ENCODE measurements around the gene FAIM2. TPM values are rescaled to one million over a fixed set of nuclear protein-coding genes. Genes with fewer than 3 reads are reported as not detected.

Gene FAIM2
- polyA plus RNA-seq, 2 of the 4 experiments (the other 2 are of a cell fraction) = 0.23 TPM; not detected in 1

DNA sequence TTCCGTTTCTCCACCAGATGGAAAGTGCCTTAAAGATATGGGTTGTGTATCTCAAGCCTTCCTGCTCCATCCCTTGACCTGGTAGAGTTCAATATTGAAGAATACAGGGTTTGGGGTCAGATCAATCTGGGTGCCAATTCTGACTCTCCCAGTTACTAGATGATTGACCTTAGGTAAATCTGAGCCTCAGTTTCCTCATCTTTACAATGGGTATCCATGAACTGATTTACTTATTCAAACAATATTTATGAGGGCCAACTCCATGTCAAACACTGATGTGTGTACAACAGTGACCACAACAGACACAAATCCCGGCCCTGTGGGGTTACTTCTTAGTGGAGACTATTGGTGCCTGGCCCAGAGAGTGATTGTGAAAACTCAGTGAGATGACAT, 7.5 kb upstream of the FAIM2 start:
- TF ChIP-seq SMC3 (IDR thresholded peaks at IDR 0.05) = no peak
- TF ChIP-seq, protein P1, sequence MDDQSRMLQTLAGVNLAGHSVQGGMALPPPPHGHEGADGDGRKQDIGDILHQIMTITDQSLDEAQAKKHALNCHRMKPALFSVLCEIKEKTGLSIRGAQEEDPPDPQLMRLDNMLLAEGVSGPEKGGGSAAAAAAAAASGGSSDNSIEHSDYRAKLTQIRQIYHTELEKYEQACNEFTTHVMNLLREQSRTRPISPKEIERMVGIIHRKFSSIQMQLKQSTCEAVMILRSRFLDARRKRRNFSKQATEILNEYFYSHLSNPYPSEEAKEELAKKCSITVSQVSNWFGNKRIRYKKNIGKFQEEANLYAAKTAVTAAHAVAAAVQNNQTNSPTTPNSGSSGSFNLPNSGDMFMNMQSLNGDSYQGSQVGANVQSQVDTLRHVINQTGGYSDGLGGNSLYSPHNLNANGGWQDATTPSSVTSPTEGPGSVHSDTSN (IDR thresholded peaks at IDR 0.05) = no peak
- TF ChIP-seq, protein P2, sequence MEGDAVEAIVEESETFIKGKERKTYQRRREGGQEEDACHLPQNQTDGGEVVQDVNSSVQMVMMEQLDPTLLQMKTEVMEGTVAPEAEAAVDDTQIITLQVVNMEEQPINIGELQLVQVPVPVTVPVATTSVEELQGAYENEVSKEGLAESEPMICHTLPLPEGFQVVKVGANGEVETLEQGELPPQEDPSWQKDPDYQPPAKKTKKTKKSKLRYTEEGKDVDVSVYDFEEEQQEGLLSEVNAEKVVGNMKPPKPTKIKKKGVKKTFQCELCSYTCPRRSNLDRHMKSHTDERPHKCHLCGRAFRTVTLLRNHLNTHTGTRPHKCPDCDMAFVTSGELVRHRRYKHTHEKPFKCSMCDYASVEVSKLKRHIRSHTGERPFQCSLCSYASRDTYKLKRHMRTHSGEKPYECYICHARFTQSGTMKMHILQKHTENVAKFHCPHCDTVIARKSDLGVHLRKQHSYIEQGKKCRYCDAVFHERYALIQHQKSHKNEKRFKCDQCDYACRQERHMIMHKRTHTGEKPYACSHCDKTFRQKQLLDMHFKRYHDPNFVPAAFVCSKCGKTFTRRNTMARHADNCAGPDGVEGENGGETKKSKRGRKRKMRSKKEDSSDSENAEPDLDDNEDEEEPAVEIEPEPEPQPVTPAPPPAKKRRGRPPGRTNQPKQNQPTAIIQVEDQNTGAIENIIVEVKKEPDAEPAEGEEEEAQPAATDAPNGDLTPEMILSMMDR (IDR thresholded peaks at IDR 0.05) = no peak
- no peak for TF ChIP-seq MYC (IDR thresholded peaks at IDR 0.05; ENCODE audit: borderline replicate concordance, low read length)
- no peak for TF ChIP-seq BHLHE40 (IDR thresholded peaks at IDR 0.05; ENCODE audit: low read depth, low read length)
- no peak for TF ChIP-seq NR3C1 (IDR thresholded peaks at IDR 0.05)
- no peak for TF ChIP-seq EHMT2 (IDR thresholded peaks at IDR 0.05; ENCODE audit: low read depth)
- TF ChIP-seq, protein P3, sequence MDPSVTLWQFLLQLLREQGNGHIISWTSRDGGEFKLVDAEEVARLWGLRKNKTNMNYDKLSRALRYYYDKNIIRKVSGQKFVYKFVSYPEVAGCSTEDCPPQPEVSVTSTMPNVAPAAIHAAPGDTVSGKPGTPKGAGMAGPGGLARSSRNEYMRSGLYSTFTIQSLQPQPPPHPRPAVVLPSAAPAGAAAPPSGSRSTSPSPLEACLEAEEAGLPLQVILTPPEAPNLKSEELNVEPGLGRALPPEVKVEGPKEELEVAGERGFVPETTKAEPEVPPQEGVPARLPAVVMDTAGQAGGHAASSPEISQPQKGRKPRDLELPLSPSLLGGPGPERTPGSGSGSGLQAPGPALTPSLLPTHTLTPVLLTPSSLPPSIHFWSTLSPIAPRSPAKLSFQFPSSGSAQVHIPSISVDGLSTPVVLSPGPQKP (IDR thresholded peaks at IDR 0.05; ENCODE audit: low read depth, low read length) = no peak
- no peak for TF ChIP-seq RFX5 (IDR thresholded peaks at IDR 0.05)
- TF ChIP-seq EHF (CRISPR knock-in tag; IDR thresholded peaks at IDR 0.05) = no peak
- TF ChIP-seq KDM5A (IDR thresholded peaks at IDR 0.05) = no peak
- Histone ChIP-seq H3K27ac (no peak overlapping the region), H3K4me1 (peaks cover 5% of the 10 kb centered on the region; the same call in 1 of the 3 replicates), H3K4me2 (no peak overlapping the region), H3K9me3 (no peaks in the 10 kb centered on the region), H3K4me3 (no peak overlapping the region)
- WGBS (ENCODE audit: missing lambda C conversion rate) = 58% methylated on average over 2 of the region's 2 CpGs
- no peak for DNase-seq (ENCODE audit: low read depth in 1 of 2, low spot score in 1 of 2)
- no peak for ATAC-seq
- POLR2A ChIA-PET = no interaction called here
- no peak for FAIRE-seq
- CTCF ChIA-PET = interaction anchor here (1.0 to 2.0 kb wide), 3 partner anchors 18 to 56 kb away, joined by 3 to 6 read pairs (median 3); no protein-coding TSS in a partner anchor

DNA sequence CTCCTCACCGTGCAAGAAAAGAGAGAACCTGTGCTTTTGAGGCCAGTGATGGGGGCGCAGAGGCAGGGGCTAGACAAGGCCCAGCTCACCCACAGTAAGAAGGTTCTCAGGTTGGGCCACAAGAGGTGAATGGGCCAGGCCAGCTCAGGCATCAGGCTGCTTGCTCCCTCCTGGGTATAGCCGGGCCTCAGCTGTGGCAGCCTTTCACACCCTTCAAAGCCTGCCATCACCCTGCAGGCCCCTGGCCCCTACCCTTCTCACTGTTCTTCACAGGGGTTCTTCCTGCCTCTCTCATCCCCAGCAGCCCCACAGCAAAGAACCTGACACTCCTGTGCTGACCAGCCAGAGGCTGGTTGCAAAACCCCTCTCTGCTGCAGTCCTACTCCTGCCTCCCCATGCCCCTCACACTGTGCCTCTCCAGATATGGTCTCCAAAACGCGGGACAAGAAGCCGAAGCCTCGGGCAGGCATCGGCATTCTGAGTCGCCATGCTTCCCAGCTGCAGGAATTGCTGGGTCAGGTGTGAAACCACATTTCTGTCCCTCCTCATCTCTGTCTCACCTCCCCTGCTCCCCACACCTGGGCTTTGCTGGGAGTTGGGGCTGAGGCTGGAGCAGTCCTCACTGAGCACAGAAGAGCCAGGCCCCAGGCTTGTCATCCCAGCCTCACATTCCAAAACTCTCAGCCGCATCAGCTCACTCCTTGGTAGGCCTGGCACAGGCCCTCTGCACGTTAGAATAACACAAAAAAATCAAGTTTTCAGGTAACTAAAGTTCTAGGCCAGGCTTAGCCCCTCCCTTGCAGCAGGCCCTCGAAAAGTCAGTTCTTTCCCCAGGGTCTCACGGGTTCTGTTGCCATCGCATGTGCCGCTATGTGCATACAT, 6.9 kb upstream of the FAIM2 start:
- ChIA-PET CTCF (interaction anchor here (1.7 to 2.0 kb wide), 3 partner anchors 35 to 57 kb away, joined by 6 to 7 read pairs (median 7); no protein-coding TSS in a partner anchor), POLR2A (no interaction called here)
- Histone ChIP-seq H3K4me2 (no peak overlapping the region), H3K4me3 (no peak overlapping the region), H3K9me3 (no peaks in the 10 kb centered on the region), H3K27ac (no peak overlapping the region), H3K4me1 (peaks cover 5% of the 10 kb centered on the region; the same call in 1 of the 3 replicates)
- no peak for TF ChIP-seq ZNF302 (CRISPR knock-in tag; IDR thresholded peaks at IDR 0.05)
- no peak for TF ChIP-seq RFX5 (IDR thresholded peaks at IDR 0.05)
- TF ChIP-seq, protein P3 (IDR thresholded peaks at IDR 0.05; ENCODE audit: low read depth, low read length) = no peak
- TF ChIP-seq ZC3H11A (IDR thresholded peaks at IDR 0.05) = no peak
- TF ChIP-seq, protein P4, sequence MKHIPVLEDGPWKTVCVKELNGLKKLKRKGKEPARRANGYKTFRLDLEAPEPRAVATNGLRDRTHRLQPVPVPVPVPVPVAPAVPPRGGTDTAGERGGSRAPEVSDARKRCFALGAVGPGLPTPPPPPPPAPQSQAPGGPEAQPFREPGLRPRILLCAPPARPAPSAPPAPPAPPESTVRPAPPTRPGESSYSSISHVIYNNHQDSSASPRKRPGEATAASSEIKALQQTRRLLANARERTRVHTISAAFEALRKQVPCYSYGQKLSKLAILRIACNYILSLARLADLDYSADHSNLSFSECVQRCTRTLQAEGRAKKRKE (CRISPR knock-in tag; IDR thresholded peaks at IDR 0.05; ENCODE audit: low read depth) = no peak
- TF ChIP-seq FOXS1 (CRISPR knock-in tag; IDR thresholded peaks at IDR 0.05) = no peak
- no peak for TF ChIP-seq RNF2 (IDR thresholded peaks at IDR 0.05; ENCODE audit: borderline replicate concordance, low read depth)
- TF ChIP-seq POLR2A (IDR thresholded peaks at IDR 0.05; ENCODE audit: low read length) = no peak
- no peak for TF ChIP-seq PHF8 (IDR thresholded peaks at IDR 0.05; ENCODE audit: borderline replicate concordance, low read depth)
- no peak for TF ChIP-seq CHD2 (IDR thresholded peaks at IDR 0.05; ENCODE audit: low read length, partially characterized antibody)
- no peak for TF ChIP-seq TP53 (CRISPR knock-in tag; IDR thresholded peaks at IDR 0.05)
- no peak for TF ChIP-seq HEYL (CRISPR knock-in tag; IDR thresholded peaks at IDR 0.05)
- no peak for TF ChIP-seq NPAS2 (CRISPR knock-in tag; IDR thresholded peaks at IDR 0.05; ENCODE audit: borderline replicate concordance)
- TF ChIP-seq, protein P5, sequence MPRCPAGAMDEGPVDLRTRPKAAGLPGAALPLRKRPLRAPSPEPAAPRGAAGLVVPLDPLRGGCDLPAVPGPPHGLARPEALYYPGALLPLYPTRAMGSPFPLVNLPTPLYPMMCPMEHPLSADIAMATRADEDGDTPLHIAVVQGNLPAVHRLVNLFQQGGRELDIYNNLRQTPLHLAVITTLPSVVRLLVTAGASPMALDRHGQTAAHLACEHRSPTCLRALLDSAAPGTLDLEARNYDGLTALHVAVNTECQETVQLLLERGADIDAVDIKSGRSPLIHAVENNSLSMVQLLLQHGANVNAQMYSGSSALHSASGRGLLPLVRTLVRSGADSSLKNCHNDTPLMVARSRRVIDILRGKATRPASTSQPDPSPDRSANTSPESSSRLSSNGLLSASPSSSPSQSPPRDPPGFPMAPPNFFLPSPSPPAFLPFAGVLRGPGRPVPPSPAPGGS (IDR thresholded peaks at IDR 0.05) = no peak
- TF ChIP-seq, protein P6, sequence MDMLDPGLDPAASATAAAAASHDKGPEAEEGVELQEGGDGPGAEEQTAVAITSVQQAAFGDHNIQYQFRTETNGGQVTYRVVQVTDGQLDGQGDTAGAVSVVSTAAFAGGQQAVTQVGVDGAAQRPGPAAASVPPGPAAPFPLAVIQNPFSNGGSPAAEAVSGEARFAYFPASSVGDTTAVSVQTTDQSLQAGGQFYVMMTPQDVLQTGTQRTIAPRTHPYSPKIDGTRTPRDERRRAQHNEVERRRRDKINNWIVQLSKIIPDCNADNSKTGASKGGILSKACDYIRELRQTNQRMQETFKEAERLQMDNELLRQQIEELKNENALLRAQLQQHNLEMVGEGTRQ (IDR thresholded peaks at IDR 0.05) = no peak
- no peak for TF ChIP-seq POLR2AphosphoS2 (conservative IDR thresholded peaks at IDR 0.05; ENCODE audit: low read length)
- DNase-seq (ENCODE audit: low read depth in 1 of 2, low spot score in 1 of 2) = no peak
- 85% methylated on average over 15 of the region's 15 CpGs for WGBS (ENCODE audit: missing lambda C conversion rate)
- ATAC-seq = peak; percentile 7 to 23; a peak in 3 of 6 replicates
- FAIRE-seq = no peak

All from A549 (cell line).